Activated CD8-positive, alpha-beta T cell treated with anti-CD3 and anti-CD28 coated beads, Interleukin-2, amount 10 ng/mL, durations not matched to agents 7 days and 5 days (primary cell): ENCODE measurements around the gene AFDN. TPM values are rescaled to one million over a fixed set of nuclear protein-coding genes. Genes with fewer than 3 reads are reported as not detected.
"Not testable (repeated sequence)": the region's sequence is repeated elsewhere in the genome, so short reads cannot be mapped to it uniquely, and the experiment has no call there.

Source experiments
- ATAC-seq: fragments of 150-1000 bp; cut with Tn5 transposase; one replicate; pipeline ENCODE4 v1.10.0; 2021; ENCODE audit warnings: moderate library complexity
- CTCF ChIA-PET: fragments of 350-600 bp; sonication (Branson Sonifier 250); formaldehyde crosslinking; loops from one replicate; lab custom pipeline; 2021; ENCODE audit warnings: antibody characterized with exemption; lab: Charles Lee
- POLR2A ChIA-PET: fragments of 350-600 bp; sonication (Branson Sonifier 250); formaldehyde crosslinking; loops from one replicate; lab custom pipeline; 2021; ENCODE audit warnings: antibody characterized with exemption; lab: Charles Lee
- DNase-seq: peaks from one replicate; pipeline ENCODE4 v3.0.0-alpha.2; 2020
- H3K27ac Mint-ChIP-seq: one replicate; pipeline ENCODE4 v1.8.0; 2021; ENCODE audit warnings: mild to moderate bottlenecking, mixed read lengths
- H3K27me3 Mint-ChIP-seq: one replicate; pipeline ENCODE4 v1.8.0; 2021; ENCODE audit warnings: low read depth, mixed read lengths
- H3K36me3 Mint-ChIP-seq: one replicate; pipeline ENCODE4 v1.8.0; 2021; ENCODE audit warnings: low read depth, mixed read lengths
- H3K4me1 Mint-ChIP-seq: one replicate; pipeline ENCODE4 v1.8.0; 2021; ENCODE audit warnings: low read depth, mixed read lengths
- H3K4me3 Mint-ChIP-seq: one replicate; pipeline ENCODE4 v1.8.0; 2021; ENCODE audit warnings: mild to moderate bottlenecking, mixed read lengths
- H3K9me3 Mint-ChIP-seq: one replicate; pipeline ENCODE4 v1.8.0; 2022; ENCODE audit warnings: mixed read lengths; ENCODE audit not compliant: insufficient read depth
- total RNA-seq, 2 experiments: library from RNA; stranded (reverse); gene quantifications; one replicate each; pipeline ENCODE4 v1.2.3, GENCODE V29; 2021

The AFDN gene
- total RNA-seq, 2 experiments from 2014 or later, result 20.9 to 24.2 TPM

- ChIA-PET POLR2A (no interaction called here), CTCF (no interaction called here)
- no peak overlapping the region for H3K27ac Mint-ChIP-seq
- no peak overlapping the region for H3K4me3 Mint-ChIP-seq
- DNase-seq, result no peak
- H3K4me1 Mint-ChIP-seq, result peaks cover 2% of the 10 kb centered on the region
- H3K9me3 Mint-ChIP-seq, result no peaks in the 10 kb centered on the region
- H3K36me3 Mint-ChIP-seq, result no peaks in the 10 kb centered on the region
- no peak for ATAC-seq
- no peaks in the 10 kb centered on the region for H3K27me3 Mint-ChIP-seq
These were observed 174.3 kb downstream of the AFDN start for GRCh38 chr6:168001029-168001332.

- POLR2A ChIA-PET, ATAC-seq, H3K27me3 Mint-ChIP-seq, H3K27ac Mint-ChIP-seq, H3K36me3 Mint-ChIP-seq, CTCF ChIA-PET, H3K4me3 Mint-ChIP-seq, H3K9me3 Mint-ChIP-seq, DNase-seq, H3K4me1 Mint-ChIP-seq: not testable (repeated sequence)
These were observed 174.8 kb downstream of the AFDN start for GRCh38 chr6:168001514-168001913.

- H3K9me3 Mint-ChIP-seq, result no peaks in the 10 kb centered on the region
- H3K27me3 Mint-ChIP-seq, result no peaks in the 10 kb centered on the region
- ChIA-PET POLR2A (no interaction called here), CTCF (no interaction called here)
- no peak overlapping the region for H3K27ac Mint-ChIP-seq
- no peak overlapping the region for H3K4me3 Mint-ChIP-seq
- no peak for ATAC-seq
- DNase-seq, result no peak
- H3K4me1 Mint-ChIP-seq, result peaks cover 2% of the 10 kb centered on the region
- H3K36me3 Mint-ChIP-seq, result no peaks in the 10 kb centered on the region
These were observed 176.1 kb downstream of the AFDN start for GRCh38 chr6:168002804-168003203.

- no peak overlapping the region for H3K4me3 Mint-ChIP-seq
- ChIA-PET POLR2A (no interaction called here), CTCF (no interaction called here)
- DNase-seq (no peak), ATAC-seq (no peak)
- peaks cover 3% of the 10 kb centered on the region for H3K9me3 Mint-ChIP-seq
- no peak overlapping the region for H3K27ac Mint-ChIP-seq
- H3K36me3 Mint-ChIP-seq, result no peaks in the 10 kb centered on the region
- no peaks in the 10 kb centered on the region for H3K27me3 Mint-ChIP-seq
- H3K4me1 Mint-ChIP-seq, result peaks cover 2% of the 10 kb centered on the region
These were observed 177.3 kb downstream of the AFDN start for GRCh38 chr6:168004023-168004422.

- Mint-ChIP-seq H3K4me1 (peaks cover 2% of the 10 kb centered on the region), H3K27ac (no peak overlapping the region), H3K36me3 (no peaks in the 10 kb centered on the region), H3K9me3 (peaks cover 3% of the 10 kb centered on the region), H3K4me3 (no peak overlapping the region), H3K27me3 (no peaks in the 10 kb centered on the region)
- CTCF ChIA-PET, result no interaction called here
- POLR2A ChIA-PET, result no interaction called here
- ATAC-seq (no peak), DNase-seq (no peak)
These were observed 178.2 kb downstream of the AFDN start for GRCh38 chr6:168004945-168005344.

- Mint-ChIP-seq H3K27me3 (no peaks in the 10 kb centered on the region), H3K27ac (no peak overlapping the region), H3K36me3 (peaks cover 1% of the 10 kb centered on the region), H3K9me3 (peaks cover 9% of the 10 kb centered on the region), H3K4me3 (no peak overlapping the region), H3K4me1 (peaks cover 2% of the 10 kb centered on the region)
- ChIA-PET POLR2A (no interaction called here), CTCF (no interaction called here)
- ATAC-seq (no peak), DNase-seq (no peak)
These were observed 179.1 kb downstream of the AFDN start for GRCh38 chr6:168005796-168006195.

GRCh38 chr6:168007592-168008338, 181.1 kb downstream of the AFDN start:
- CTCF ChIA-PET, result no interaction called here
- POLR2A ChIA-PET, result no interaction called here
- H3K27me3 Mint-ChIP-seq, result no peaks in the 10 kb centered on the region
- H3K4me3 Mint-ChIP-seq, result no peak overlapping the region
- H3K27ac Mint-ChIP-seq, result no peak overlapping the region
- H3K9me3 Mint-ChIP-seq, result peaks cover 24% of the 10 kb centered on the region
- peaks cover 2% of the 10 kb centered on the region for H3K36me3 Mint-ChIP-seq
- ATAC-seq, result no peak
- no peak for DNase-seq
- H3K4me1 Mint-ChIP-seq, result no peaks in the 10 kb centered on the region

- CTCF ChIA-PET, result no interaction called here
- no peaks in the 10 kb centered on the region for H3K27me3 Mint-ChIP-seq
- H3K27ac Mint-ChIP-seq, result no peak overlapping the region
- H3K4me3 Mint-ChIP-seq, result no peak overlapping the region
- H3K4me1 Mint-ChIP-seq, result no peaks in the 10 kb centered on the region
- DNase-seq (no peak), ATAC-seq (no peak)
- POLR2A ChIA-PET, result no interaction called here
- peaks cover 24% of the 10 kb centered on the region for H3K9me3 Mint-ChIP-seq
- peaks cover 2% of the 10 kb centered on the region for H3K36me3 Mint-ChIP-seq
These were observed 182.6 kb downstream of the AFDN start for GRCh38 chr6:168009331-168009730.

- Mint-ChIP-seq H3K4me1 (no peaks in the 10 kb centered on the region), H3K27ac (no peak overlapping the region), H3K4me3 (no peak overlapping the region), H3K27me3 (no peaks in the 10 kb centered on the region), H3K9me3 (peaks cover 31% of the 10 kb centered on the region), H3K36me3 (peaks cover 2% of the 10 kb centered on the region)
- POLR2A ChIA-PET, result no interaction called here
- CTCF ChIA-PET, result no interaction called here
- ATAC-seq (no peak), DNase-seq (no peak)
These were observed 184.6 kb downstream of the AFDN start for GRCh38 chr6:168011291-168011690.

GRCh38 chr6:168012431-168013249, 185.9 kb downstream of the AFDN start:
- Mint-ChIP-seq H3K4me1 (no peaks in the 10 kb centered on the region), H3K36me3 (peaks cover 2% of the 10 kb centered on the region), H3K9me3 (peaks cover 31% of the 10 kb centered on the region), H3K27ac (no peak overlapping the region), H3K4me3 (no peak overlapping the region), H3K27me3 (no peaks in the 10 kb centered on the region)
- ATAC-seq (no peak), DNase-seq (no peak)
- ChIA-PET POLR2A (no interaction called here), CTCF (no interaction called here)

GRCh38 chr6:168013250-168013915, 186.7 kb downstream of the AFDN start:
- Mint-ChIP-seq H3K4me1 (no peaks in the 10 kb centered on the region), H3K36me3 (peaks cover 2% of the 10 kb centered on the region), H3K27ac (no peak overlapping the region), H3K4me3 (no peak overlapping the region), H3K27me3 (no peaks in the 10 kb centered on the region), H3K9me3 (peaks cover 31% of the 10 kb centered on the region)
- ATAC-seq, result no peak
- POLR2A ChIA-PET, result no interaction called here
- no peak for DNase-seq
- CTCF ChIA-PET, result no interaction called here

GRCh38 chr6:168014428-168014827, 187.7 kb downstream of the AFDN start:
- peaks cover 28% of the 10 kb centered on the region for H3K9me3 Mint-ChIP-seq
- no peaks in the 10 kb centered on the region for H3K4me1 Mint-ChIP-seq
- H3K4me3 Mint-ChIP-seq, result no peak overlapping the region
- DNase-seq (no peak), ATAC-seq (no peak)
- CTCF ChIA-PET, result no interaction called here
- H3K27me3 Mint-ChIP-seq, result no peaks in the 10 kb centered on the region
- no peak overlapping the region for H3K27ac Mint-ChIP-seq
- H3K36me3 Mint-ChIP-seq, result peaks cover 2% of the 10 kb centered on the region
- POLR2A ChIA-PET, result no interaction called here
